Non-pigmented ciliary epithelial cell (primary cell): Measurements from ENCODE around the gene CFAP141.
"Not testable (repeated sequence)": the region's sequence is repeated elsewhere in the genome, so short reads cannot be mapped to it uniquely, and the experiment has no call there.

Experiments
- DNase-seq: peaks from one replicate; pipeline ENCODE4 v3.0.0-alpha.2; 2010; ENCODE audit warnings: low read depth

CFAP141 gene

GRCh38 chr1:154208677-154209388 lies 2.7 kb upstream of the CFAP141 start:
- no peak for DNase-seq

DNA sequence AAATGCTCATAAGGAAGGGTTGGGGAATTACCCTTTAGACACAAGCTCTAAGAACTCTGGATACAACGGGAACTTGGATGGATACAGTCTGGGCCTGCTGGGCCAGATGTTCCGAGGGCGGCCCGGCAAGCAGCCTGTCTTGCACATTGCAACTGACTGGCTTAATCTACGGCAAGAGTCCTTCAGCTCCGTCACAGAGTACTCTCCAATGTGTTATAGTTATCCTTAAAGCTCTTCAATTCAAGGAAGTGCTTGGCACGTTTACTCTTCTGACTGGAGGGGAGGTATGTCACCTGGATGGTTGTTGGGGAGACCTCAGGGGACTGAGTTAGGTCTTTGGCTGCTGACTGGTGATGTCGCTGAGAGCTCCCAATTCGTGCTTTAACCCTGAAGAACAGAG lies 1.1 kb upstream of the CFAP141 start:
- no peak for DNase-seq

- not testable (repeated sequence) for DNase-seq
Observed at GRCh38 chr1:154205778-154206177, 355 bp downstream of the CFAP141 start.

DNA sequence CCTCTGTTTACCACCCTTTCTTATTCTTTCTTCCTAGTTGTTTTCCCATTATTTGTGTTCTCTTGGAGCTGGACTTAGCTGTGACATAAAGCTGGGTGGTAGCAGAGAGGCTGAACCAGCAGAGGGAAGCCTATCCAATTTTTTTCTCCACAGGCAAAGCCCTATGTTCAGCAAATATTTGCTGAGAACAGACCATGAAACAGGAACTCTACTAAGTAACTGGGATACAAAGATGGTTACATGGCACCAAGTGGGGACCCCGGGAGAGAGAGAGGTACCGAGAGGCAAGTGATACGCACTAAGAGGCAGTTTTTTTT lies 6.6 kb downstream of the CFAP141 start:
- DNase-seq: no peak

- no peak for DNase-seq
Observed at GRCh38 chr1:154198756-154199562, 7.2 kb downstream of the CFAP141 start.

GRCh38 chr1:154193821-154194220 lies 12.3 kb downstream of the CFAP141 start:
- no peak for DNase-seq

DNA sequence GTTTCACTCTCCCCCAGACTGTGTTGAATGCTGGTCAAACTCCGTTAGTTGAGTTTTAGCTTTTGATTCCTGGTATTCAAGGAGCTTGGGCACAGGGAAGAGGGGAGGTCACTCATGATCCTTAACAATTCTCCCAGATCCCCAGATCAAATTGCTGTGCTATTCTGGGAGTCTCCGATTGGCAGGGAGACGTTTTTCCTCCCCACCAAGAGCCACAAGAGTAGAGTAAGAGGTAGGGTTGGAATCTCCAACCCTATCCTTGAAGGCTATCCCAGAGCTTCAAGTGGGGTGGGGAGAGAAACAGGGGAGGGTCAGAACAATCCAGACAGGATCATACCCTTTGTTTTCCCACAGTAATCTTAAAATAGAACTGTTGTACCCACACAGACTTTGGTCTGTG lies 13.7 kb downstream of the CFAP141 start:
- no peak for DNase-seq

DNA sequence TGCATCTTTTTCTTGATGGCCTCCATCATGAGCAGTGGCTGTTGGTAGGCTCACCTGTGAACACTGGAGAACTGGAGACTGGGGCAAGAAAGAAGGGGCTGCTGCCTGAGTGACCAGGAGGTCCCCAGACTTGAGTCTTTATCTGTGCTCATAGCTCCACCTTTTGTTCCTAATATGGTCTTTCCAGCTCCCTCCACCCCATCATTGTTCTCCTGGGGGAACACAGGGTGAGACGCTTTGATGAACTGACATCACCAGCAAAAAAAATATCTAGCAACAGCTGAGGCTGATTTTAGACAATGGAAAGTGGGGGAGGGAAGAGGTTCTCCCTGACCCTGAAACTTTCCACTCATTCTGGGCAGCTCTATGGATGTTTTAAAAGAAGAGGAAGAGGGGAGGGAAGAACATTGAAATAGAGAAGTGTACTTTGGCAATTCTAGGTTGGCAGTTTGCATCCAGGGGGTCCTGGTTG lies 14.1 kb downstream of the CFAP141 start, which contains the start of gene TPM3:
Gene TPM3 (minus strand): TSS at position 111 of the 472 bp plus-strand sequence. CDS start 82 bp downstream, at position 29.
- DNase-seq: no peak

- DNase-seq: no peak
Observed at GRCh38 chr1:154190550-154190949, 15.6 kb downstream of the CFAP141 start.

- no peak for DNase-seq
Observed at GRCh38 chr1:154186852-154187501, 19.2 kb downstream of the CFAP141 start.

DNA sequence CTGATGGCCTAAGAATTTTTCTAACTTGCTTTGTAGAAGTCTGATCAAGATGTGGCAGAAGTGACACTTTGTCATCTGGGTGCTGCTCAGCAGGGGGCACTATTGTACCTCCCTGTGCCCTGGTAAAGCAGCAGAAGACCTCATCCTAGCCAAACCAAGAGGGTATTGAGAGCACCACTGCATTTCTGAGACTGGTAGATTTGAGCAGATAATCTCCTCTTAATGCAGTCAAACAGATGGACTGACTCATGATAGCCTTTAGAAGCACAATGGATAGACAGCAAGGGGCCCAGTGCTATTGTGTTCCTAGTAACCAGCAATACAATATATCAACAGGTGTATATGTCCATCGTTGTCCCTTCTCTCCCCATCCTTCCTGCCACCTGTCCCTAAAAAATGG lies 20.0 kb downstream of the CFAP141 start:
- no peak for DNase-seq

DNA sequence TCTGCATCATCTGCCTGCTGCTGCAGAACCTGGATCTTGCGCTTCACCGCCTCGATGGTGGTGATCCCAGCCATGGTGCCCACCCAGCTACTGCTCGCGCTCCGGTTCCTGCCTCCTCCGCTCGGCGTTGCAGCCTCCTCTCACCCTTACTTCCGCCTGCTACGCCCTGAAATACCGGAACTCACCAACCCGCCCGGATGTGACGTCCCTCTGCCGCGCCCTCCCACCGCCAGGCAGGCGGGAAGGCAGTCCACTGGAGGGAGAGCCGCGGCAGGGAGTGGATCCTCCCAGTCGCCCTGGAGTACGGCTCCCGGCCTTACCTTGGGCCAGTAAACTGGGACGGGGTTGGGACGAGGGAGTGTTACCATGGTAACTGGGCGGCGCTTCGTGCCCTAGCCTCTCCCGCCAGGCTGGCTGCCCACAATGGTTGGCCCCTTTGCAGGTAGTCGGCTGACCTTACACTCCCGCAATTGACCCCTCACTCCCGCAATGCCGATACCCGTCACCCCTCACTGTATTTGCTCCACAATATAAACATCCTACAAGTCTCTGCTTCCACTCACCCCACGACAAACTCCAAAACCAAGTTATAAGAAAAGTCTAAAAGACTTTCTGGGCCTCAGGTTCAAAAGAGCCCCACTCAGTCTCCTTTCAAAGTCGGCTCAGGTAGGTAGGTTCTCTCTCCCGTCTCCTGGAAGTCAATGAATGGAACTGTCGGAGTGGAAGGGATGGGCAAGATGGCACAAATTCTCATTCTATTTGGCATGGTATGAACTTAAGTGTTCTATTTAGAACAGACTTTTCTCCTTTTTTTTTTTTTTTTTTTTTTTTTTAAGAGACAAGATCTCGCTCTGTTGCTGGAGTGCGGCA lies 22.9 kb downstream of the CFAP141 start:
- peak; percentile 75 for DNase-seq

GRCh38 chr1:154182344-154183045 lies 23.6 kb downstream of the CFAP141 start:
- DNase-seq: no peak

- DNase-seq: no peak
Observed at GRCh38 chr1:154181944-154182343, 24.2 kb downstream of the CFAP141 start.

GRCh38 chr1:154179946-154180687 lies 26.0 kb downstream of the CFAP141 start:
- DNase-seq: no peak

DNA sequence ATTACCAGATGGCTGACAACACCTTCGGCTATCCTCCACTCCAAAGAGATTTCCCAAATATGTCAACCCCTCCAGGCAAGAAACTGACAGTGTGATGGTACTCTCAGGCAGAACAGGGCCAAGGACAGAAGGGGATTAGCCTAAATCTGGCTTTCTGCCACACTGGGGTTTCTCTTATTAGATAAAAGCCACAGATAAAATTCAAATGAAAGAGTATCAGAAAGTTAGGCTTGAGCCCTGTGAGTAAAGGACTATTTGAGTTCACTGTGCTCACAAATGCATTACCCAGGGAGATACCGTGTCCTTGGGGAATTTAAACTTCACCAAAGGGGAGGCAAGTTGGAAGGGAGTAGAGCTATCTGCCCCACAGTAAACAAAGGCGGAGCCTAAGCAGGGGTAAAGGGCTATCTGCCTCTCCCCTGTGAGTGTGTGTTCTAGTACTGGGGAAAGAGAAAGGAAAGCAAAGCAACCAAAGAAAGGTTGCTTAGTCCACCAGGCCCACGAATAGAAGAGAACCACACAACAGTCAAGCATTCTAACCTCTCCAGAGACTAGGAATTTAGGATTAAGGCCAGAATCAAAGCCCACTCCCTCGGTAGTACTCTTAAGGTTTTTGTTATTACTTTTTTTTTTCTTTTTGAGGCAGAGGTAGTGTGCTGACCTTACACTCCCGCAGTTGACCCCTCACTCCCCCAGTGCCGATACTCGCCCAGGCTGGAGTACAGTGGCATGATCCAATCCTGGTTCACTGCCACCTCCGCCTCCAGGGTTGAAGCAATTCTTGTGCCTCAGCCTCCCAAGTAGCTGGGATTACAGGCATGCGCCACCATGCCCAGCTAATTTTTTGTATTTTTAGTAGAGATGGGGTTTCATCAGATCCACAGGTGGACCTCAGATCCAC lies 27.0 kb downstream of the CFAP141 start:
- DNase-seq: no peak

- DNase-seq: no peak
Observed at GRCh38 chr1:154178013-154178412, 28.1 kb downstream of the CFAP141 start.

- no peak for DNase-seq
Observed at GRCh38 chr1:154176337-154176736, 29.8 kb downstream of the CFAP141 start.

- no peak for DNase-seq
Observed at GRCh38 chr1:154174654-154175053, 31.5 kb downstream of the CFAP141 start.
